ENCODE data around the gene RETREG2. TPM values are rescaled to one million over a fixed set of nuclear protein-coding genes. Genes with fewer than 3 reads are reported as not detected.

RETREG2 gene
- total RNA-seq, 1 experiment from 2014 or later: 106 TPM

- H3K4me1 ChIP-seq (ENCODE audit: control insufficient read depth, insufficient read depth, low read length): peaks cover 10% of the 10 kb centered on the region
- POLR2A ChIA-PET: interaction anchor here (0.7 kb wide), 1 partner anchor 10 kb away, joined by 3 read pairs; no protein-coding TSS in a partner anchor
- no peak for DNase-seq (ENCODE audit: low read depth, low spot score)
- TF ChIP-seq SIN3A (IDR thresholded peaks at IDR 0.05; ENCODE audit: borderline replicate concordance, insufficient read depth, low read depth, low read length) (no peak), CTCF (IDR thresholded peaks at IDR 0.05) (no peak), POLR2AphosphoS5 (IDR thresholded peaks at IDR 0.05; ENCODE audit: low read depth, low read length) (no peak), TCF7L2 (IDR thresholded peaks at IDR 0.05; ENCODE audit: low read depth, low read length) (no peak), REST (IDR thresholded peaks at IDR 0.05; ENCODE audit: insufficient read depth in 1 of 2, low read depth in 2 of 2, low read length in 1 of 2) (no peak)
- intact Hi-C loops (cut with micrococcal nuclease; ENCODE audit: unreplicated experiment) (loop anchor here (10.0 kb wide), 1 partner anchor 51 kb away; the partner anchor contains the start of gene NHEJ1), in situ Hi-C loops (cut with HindIII; ENCODE audit: low pct_unique_long_range_greater_than_20kb, low sequenced_read_pairs) (no loop called here)
- no peaks in the 10 kb centered on the region for H3K27me3 ChIP-seq (ENCODE audit: control insufficient read depth, insufficient read depth, low read length)
- no TSS peak for BruUV-seq (replicated peaks)
- H3K36me3 ChIP-seq (ENCODE audit: control insufficient read depth, insufficient read depth, low read length): 0 out of 2 replicates have a peak, but pooled peaks cover 2% of the 10 kb centered on the region
- no peak overlapping the region for H3K4me3 ChIP-seq (ENCODE audit: low read depth in 2 of 2, low read length in 2 of 2)
- CTCF ChIA-PET: no interaction called here
- H3K27ac ChIP-seq (ENCODE audit: low read length): no peak overlapping the region
- no peaks in the 10 kb centered on the region for H3K9me3 ChIP-seq (ENCODE audit: control insufficient read depth, insufficient read depth, low read depth, low read length)
- no peak for ATAC-seq
These were observed 37.9 kb downstream of the RETREG2 start for GRCh38 chr2:219215871-219216534.

- no peak overlapping the region for H3K27ac ChIP-seq (ENCODE audit: low read length)
- peaks cover 10% of the 10 kb centered on the region for H3K4me1 ChIP-seq (ENCODE audit: control insufficient read depth, insufficient read depth, low read length)
- DNase-seq (ENCODE audit: low read depth, low spot score) (no peak), ATAC-seq (no peak)
- in situ Hi-C loops (cut with HindIII; ENCODE audit: low pct_unique_long_range_greater_than_20kb, low sequenced_read_pairs): no loop called here
- no TSS peak for BruUV-seq (replicated peaks)
- H3K4me3 ChIP-seq (ENCODE audit: low read depth in 2 of 2, low read length in 2 of 2): no peak overlapping the region
- intact Hi-C loops (cut with micrococcal nuclease; ENCODE audit: unreplicated experiment): loop anchor here (10.0 kb wide), 1 partner anchor 52 kb away; the partner anchor contains the start of gene NHEJ1
- 0 out of 2 replicates have a peak, but pooled peaks cover 2% of the 10 kb centered on the region for H3K36me3 ChIP-seq (ENCODE audit: control insufficient read depth, insufficient read depth, low read length)
- no peaks in the 10 kb centered on the region for H3K9me3 ChIP-seq (ENCODE audit: control insufficient read depth, insufficient read depth, low read depth, low read length)
- ChIA-PET POLR2A (interaction anchor here (0.6 to 0.7 kb wide), 2 partner anchors 10 to 42 kb away, joined by 3 to 4 read pairs; no protein-coding TSS in a partner anchor), CTCF (no interaction called here)
- no peaks in the 10 kb centered on the region for H3K27me3 ChIP-seq (ENCODE audit: control insufficient read depth, insufficient read depth, low read length)
- TF ChIP-seq SIN3A (IDR thresholded peaks at IDR 0.05; ENCODE audit: borderline replicate concordance, insufficient read depth, low read depth, low read length) (no peak), CTCF (IDR thresholded peaks at IDR 0.05) (no peak), POLR2AphosphoS5 (IDR thresholded peaks at IDR 0.05; ENCODE audit: low read depth, low read length) (no peak), REST (IDR thresholded peaks at IDR 0.05; ENCODE audit: insufficient read depth in 1 of 2, low read depth in 2 of 2, low read length in 1 of 2) (no peak), TCF7L2 (IDR thresholded peaks at IDR 0.05; ENCODE audit: low read depth, low read length) (no peak)
These were observed 38.5 kb downstream of the RETREG2 start for GRCh38 chr2:219216535-219216915.

All from Panc1 (cell line).